Naive thymus-derived CD4-positive, alpha-beta T cell (primary cell): ENCODE data around the gene SLC43A3. TPM values are rescaled to one million over a fixed set of nuclear protein-coding genes. Genes with fewer than 3 reads are reported as not detected.

Source experiments
- ATAC-seq: fragments of 150-1000 bp; cut with Tn5 transposase; 2 replicates; pipeline ENCODE4 v1.10.0; 2021; ENCODE audit warnings: mild to moderate bottlenecking, moderate library complexity
- CTCF ChIA-PET: fragments of 350-600 bp; sonication (Branson Sonifier 250); formaldehyde crosslinking; loops from one replicate; lab custom pipeline; 2021; ENCODE audit warnings: antibody characterized with exemption; lab: Charles Lee
- POLR2A ChIA-PET: fragments of 350-600 bp; sonication (Branson Sonifier 250); formaldehyde crosslinking; loops from one replicate; lab custom pipeline; 2021; ENCODE audit warnings: antibody characterized with exemption, inconsistent platforms; lab: Charles Lee
- DNase-seq, 9 donors: peaks; one replicate each; pipeline versions ENCODE4 v3.0.0 to v3.0.0-alpha.2; 2020 to 2022; ENCODE audit warnings: mixed read lengths in 1 of 9
- H3K27ac ChIP-seq: one replicate; pipeline ENCODE4 v1.7.0; 2013; ENCODE audit warnings: mild to moderate bottlenecking, low read depth, low read length, moderate library complexity
- H3K27me3 ChIP-seq, 2 donors: one replicate each; pipeline ENCODE4 v1.7.0; 2013; ENCODE audit warnings: low read length in 2 of 2, mild to moderate bottlenecking in 2 of 2, moderate library complexity in 2 of 2; ENCODE audit not compliant: control insufficient read depth in 2 of 2, insufficient read depth in 2 of 2
- H3K36me3 ChIP-seq, 3 experiments: 1 replicate in 2 of 3; 2 replicates in 1 of 3; pipeline ENCODE4 v1.7.0; 2013; ENCODE audit warnings: low read length in 3 of 3, mild to moderate bottlenecking in 3 of 3, moderate library complexity in 1 of 3; ENCODE audit not compliant: insufficient read depth in 3 of 3, control insufficient read depth in 2 of 3
- H3K4me1 ChIP-seq, 2 donors: one replicate each; pipeline ENCODE4 v1.7.0; 2013; ENCODE audit warnings: low read length in 2 of 2, mild to moderate bottlenecking in 2 of 2, moderate library complexity in 1 of 2; ENCODE audit not compliant: control insufficient read depth in 2 of 2, insufficient read depth in 2 of 2
- H3K4me3 ChIP-seq: 2 replicates; pipeline ENCODE4 v1.7.0; 2013; ENCODE audit warnings: mild to moderate bottlenecking, low read length
- H3K9me3 ChIP-seq, 3 experiments: 1 replicate in 2 of 3; 2 replicates in 1 of 3; pipeline ENCODE4 v1.7.0; 2013; ENCODE audit warnings: low read length in 3 of 3; ENCODE audit not compliant: control insufficient read depth in 2 of 3
- H3K27ac Mint-ChIP-seq, 9 donors: one replicate each; pipeline ENCODE4 v1.8.0; 2020 to 2022; ENCODE audit warnings: mixed read lengths in 9 of 9, mild to moderate bottlenecking in 8 of 9, moderate library complexity in 5 of 9, inconsistent platforms in 2 of 9
- H3K27me3 Mint-ChIP-seq, 5 donors: one replicate each; pipeline ENCODE4 v1.8.0; 2021 to 2022; ENCODE audit warnings: mixed read lengths in 5 of 5, mild to moderate bottlenecking in 1 of 5
- H3K36me3 Mint-ChIP-seq, 5 donors: one replicate each; pipeline ENCODE4 v1.8.0; 2020 to 2022; ENCODE audit warnings: mixed read lengths in 5 of 5, mild to moderate bottlenecking in 3 of 5, inconsistent platforms in 1 of 5
- H3K4me1 Mint-ChIP-seq, 7 donors: one replicate each; pipeline ENCODE4 v1.8.0; 2020 to 2022; ENCODE audit warnings: mixed read lengths in 7 of 7, mild to moderate bottlenecking in 3 of 7, inconsistent platforms in 1 of 7
- H3K4me3 Mint-ChIP-seq, 10 donors: one replicate each; pipeline ENCODE4 v1.8.0; 2020 to 2022; ENCODE audit warnings: mild to moderate bottlenecking in 10 of 10, mixed read lengths in 10 of 10, moderate library complexity in 6 of 10, inconsistent platforms in 2 of 10
- H3K9me3 Mint-ChIP-seq, 11 donors: one replicate each; pipeline ENCODE4 v1.8.0; 2020 to 2022; ENCODE audit warnings: mixed read lengths in 11 of 11, mild to moderate bottlenecking in 4 of 11, inconsistent platforms in 1 of 11, moderate library complexity in 1 of 11
- intact Hi-C, 2 donors: fragments of 100-400 bp; cut with micrococcal nuclease; formaldehyde crosslinking; loops; one replicate each; pipeline ENCODE4 v1.15.1; 2023
- polyA plus RNA-seq, 2 donors: library from polyadenylated mRNA; unstranded; fragments of 300-500 nt; fragmentation: Illumina TruSeq; gene quantifications; one replicate each; pipeline ENCODE4 v1.2.3, GENCODE V29; 2021
- total RNA-seq, 6 experiments: library from RNA in 5 of 6; stranded (reverse) in 5 of 6; gene quantifications; 1 replicate in 5 of 6; 2 replicates in 1 of 6; pipeline ENCODE4 v1.2.3 and lab custom pipeline; 2021 to 2026

Gene SLC43A3
- total RNA-seq, result 10 to 100 TPM; 10.5 to 67.9 (median 12.2) TPM
- polyA plus RNA-seq, result 10 to 100 TPM; 10.0 to 16.7 TPM
- total RNA-seq (lab: John Stamatoyannopoulos, UW), result 5.8 reads per million, percentile 26 among the genes with 10 or more reads in this experiment

DNA sequence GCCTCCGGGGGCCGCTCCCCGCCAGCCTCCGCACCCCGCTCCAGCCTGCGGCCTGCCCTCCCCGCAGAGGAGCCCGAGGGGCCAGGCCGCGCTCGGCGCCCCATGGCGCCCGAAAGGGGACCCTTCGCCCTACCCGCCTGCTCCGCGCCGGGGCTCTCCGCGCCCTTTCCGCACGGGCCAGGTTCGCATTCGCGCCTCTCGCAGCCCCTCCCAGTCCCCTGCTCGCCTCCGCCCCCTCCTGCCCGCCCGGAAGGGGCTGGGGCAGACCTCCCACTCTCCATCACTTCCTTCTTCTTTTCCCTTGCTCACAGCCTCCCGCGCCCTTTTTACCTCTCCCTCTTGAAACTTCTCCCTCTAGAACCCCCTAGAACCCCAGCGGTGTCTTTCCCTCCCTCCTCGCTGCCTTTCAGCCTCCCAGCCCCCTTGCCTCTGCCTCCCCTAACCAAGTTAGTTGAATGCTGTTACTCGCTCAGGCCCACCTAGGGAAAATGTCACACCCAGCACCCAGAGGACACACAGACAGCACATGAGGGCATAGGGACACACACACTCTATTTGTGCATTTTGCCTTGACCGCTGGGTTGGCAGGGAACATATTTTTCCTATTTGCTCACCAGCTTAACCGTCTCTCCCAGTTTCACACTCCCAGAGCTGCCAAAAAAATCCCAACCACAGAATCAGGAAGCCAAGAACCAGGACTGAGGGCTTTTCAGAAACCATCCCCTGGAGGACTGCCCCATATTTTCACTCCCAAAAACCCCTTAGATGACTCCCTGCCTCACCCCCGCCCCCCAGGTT is at the start of gene SLC43A3:
Gene SLC43A3, minus strand, starts transcription at position 193 of the 798 bp plus-strand sequence. CDS start 949 bp downstream, outside the sequence.
- H3K4me3 Mint-ChIP-seq, result peak within 1 kb of the TSS; percentile 83 to 92 (median 89)
- Histone ChIP-seq H3K9me3 (no peaks in the 10 kb centered on the region), H3K4me3 (peak within 1 kb of the TSS; percentile 56), H3K4me1 (peaks cover 24 to 36% of the 10 kb centered on the region in 2 donors), H3K27ac (peak within 1 kb of the TSS; percentile 62), H3K36me3 (peaks cover 0 to 5% (median 0%) of the 10 kb centered on the region in 3 experiments), H3K27me3 (no peaks in the 10 kb centered on the region)
- ChIA-PET POLR2A (interaction anchor here (0.6 kb wide), 1 partner anchor 31 kb away, joined by 3 read pairs; no protein-coding TSS in a partner anchor), CTCF (interaction anchor here (0.8 to 4.0 kb wide), 3 partner anchors 30 to 100 kb away, joined by 3 to 17 read pairs (median 3); no protein-coding TSS in a partner anchor)
- H3K4me1 Mint-ChIP-seq, result peaks cover 40 to 55% (median 50%) of the 10 kb centered on the region in 7 donors
- H3K27me3 Mint-ChIP-seq, result peaks cover 0 to 24% (median 0%) of the 10 kb centered on the region in 5 donors
- H3K36me3 Mint-ChIP-seq, result peaks cover 0 to 18% (median 7%) of the 10 kb centered on the region in 5 donors
- intact Hi-C loops, result loop anchor here (1.0 to 10.0 kb wide), 8 partner anchors 32 to 1148 kb away; partner anchors contain the start of genes CLP1 (in 1 of the 2), LPXN (in 1 of the 2), MED19 (in 1 of the 2) and P2RX3 (in 1 of the 2)
- H3K9me3 Mint-ChIP-seq, result no peaks in the 10 kb centered on the region
- ATAC-seq (peak; percentile 63), DNase-seq (peak; percentile 18 to 79 (median 38))
- peak within 1 kb of the TSS; percentile 52 to 93 (median 82) for H3K27ac Mint-ChIP-seq

DNA sequence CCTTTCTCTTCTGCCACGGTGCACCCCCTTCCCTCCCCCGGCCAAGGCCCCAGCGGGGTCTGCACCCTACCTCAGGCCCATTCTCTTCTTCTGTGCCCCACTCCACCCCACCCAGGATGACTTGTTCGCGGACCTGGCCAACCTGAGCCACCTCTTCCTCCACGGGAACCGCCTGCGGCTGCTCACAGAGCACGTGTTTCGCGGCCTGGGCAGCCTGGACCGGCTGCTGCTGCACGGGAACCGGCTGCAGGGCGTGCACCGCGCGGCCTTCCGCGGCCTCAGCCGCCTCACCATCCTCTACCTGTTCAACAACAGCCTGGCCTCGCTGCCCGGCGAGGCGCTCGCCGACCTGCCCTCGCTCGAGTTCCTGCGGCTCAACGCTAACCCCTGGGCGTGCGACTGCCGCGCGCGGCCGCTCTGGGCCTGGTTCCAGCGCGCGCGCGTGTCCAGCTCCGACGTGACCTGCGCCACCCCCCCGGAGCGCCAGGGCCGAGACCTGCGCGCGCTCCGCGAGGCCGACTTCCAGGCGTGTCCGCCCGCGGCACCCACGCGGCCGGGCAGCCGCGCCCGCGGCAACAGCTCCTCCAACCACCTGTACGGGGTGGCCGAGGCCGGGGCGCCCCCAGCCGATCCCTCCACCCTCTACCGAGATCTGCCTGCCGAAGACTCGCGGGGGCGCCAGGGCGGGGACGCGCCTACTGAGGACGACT is 49.3 kb upstream of the SLC43A3 start:
- peak overlapping the region in 2 of 9 donors; percentile 21 to 31 for H3K27ac Mint-ChIP-seq
- H3K9me3 ChIP-seq, result no peaks in the 10 kb centered on the region
- intact Hi-C loops, result no loop called here
- peak overlapping the region; percentile 51 for H3K4me3 ChIP-seq
- H3K27ac ChIP-seq, result peak overlapping the region; percentile 30
- H3K4me1 ChIP-seq, result peaks cover 10 to 27% of the 10 kb centered on the region in 2 donors
- DNase-seq (peak in 4 of 9 donors; percentile 19 to 34 (median 31)), ATAC-seq (peak; percentile 39)
- ChIA-PET CTCF (interaction anchor here (9.3 kb wide), 1 partner anchor 20 kb away, joined by 104 read pairs; no protein-coding TSS in a partner anchor), POLR2A (interaction anchor here (1.1 kb wide), 1 partner anchor 18 kb away, joined by 4 read pairs; no protein-coding TSS in a partner anchor)
- H3K36me3 Mint-ChIP-seq, result peaks cover 0 to under 1% (median 0%) of the 10 kb centered on the region in 5 donors
- H3K9me3 Mint-ChIP-seq, result no peaks in the 10 kb centered on the region
- peaks cover 12 to 42% (median 34%) of the 10 kb centered on the region in 7 donors for H3K4me1 Mint-ChIP-seq
- peak overlapping the region; percentile 62 to 84 (median 77) for H3K4me3 Mint-ChIP-seq
- H3K27me3 Mint-ChIP-seq, result peaks cover 0 to 62% (median 5%) of the 10 kb centered on the region in 5 donors
- H3K36me3 ChIP-seq, result no peaks in the 10 kb centered on the region
- H3K27me3 ChIP-seq, result no peaks in the 10 kb centered on the region

DNA sequence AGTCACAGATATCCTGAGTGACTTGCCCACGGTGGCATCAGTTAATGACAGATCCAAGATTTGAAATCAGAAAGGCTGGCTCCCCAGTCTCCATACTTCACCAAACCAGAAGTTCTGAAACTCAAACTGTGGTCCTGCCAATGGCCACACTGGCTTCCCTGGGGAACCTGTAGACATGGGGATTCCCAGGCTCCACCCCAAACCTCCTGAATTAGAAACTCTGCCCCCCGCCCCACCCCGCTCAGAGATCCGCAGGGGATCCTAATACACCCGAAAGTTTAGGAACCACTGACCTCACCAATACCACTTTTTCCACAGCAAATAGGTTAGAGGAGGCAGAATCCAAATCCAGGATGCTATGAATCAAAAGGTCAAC is 48.7 kb upstream of the SLC43A3 start:
- CTCF ChIA-PET, result interaction anchor here (3.9 kb wide), 1 partner anchor 18 kb away, joined by 34 read pairs; no protein-coding TSS in a partner anchor
- Mint-ChIP-seq H3K9me3 (no peaks in the 10 kb centered on the region), H3K4me1 (peaks cover 12 to 42% (median 34%) of the 10 kb centered on the region in 7 donors), H3K36me3 (no peaks in the 10 kb centered on the region), H3K4me3 (peak overlapping the region; percentile 62 to 84 (median 77)), H3K27ac (peak overlapping the region in 2 of 9 donors; percentile 21 to 31), H3K27me3 (peaks cover 0 to 56% (median 5%) of the 10 kb centered on the region in 5 donors)
- intact Hi-C loops, result loop anchor here in 1 of 2 donors (2.0 kb wide), 1 partner anchor 73 kb away; no protein-coding TSS in a partner anchor
- H3K9me3 ChIP-seq, result no peaks in the 10 kb centered on the region
- H3K27me3 ChIP-seq, result no peaks in the 10 kb centered on the region
- peaks cover 10 to 27% of the 10 kb centered on the region in 2 donors for H3K4me1 ChIP-seq
- DNase-seq (no peak), ATAC-seq (no peak)
- no peaks in the 10 kb centered on the region for H3K36me3 ChIP-seq
- no peak overlapping the region for H3K27ac ChIP-seq
- peak overlapping the region; percentile 51 for H3K4me3 ChIP-seq
- POLR2A ChIA-PET, result interaction anchor here (1.1 kb wide), 1 partner anchor 17 kb away, joined by 4 read pairs; no protein-coding TSS in a partner anchor

DNA sequence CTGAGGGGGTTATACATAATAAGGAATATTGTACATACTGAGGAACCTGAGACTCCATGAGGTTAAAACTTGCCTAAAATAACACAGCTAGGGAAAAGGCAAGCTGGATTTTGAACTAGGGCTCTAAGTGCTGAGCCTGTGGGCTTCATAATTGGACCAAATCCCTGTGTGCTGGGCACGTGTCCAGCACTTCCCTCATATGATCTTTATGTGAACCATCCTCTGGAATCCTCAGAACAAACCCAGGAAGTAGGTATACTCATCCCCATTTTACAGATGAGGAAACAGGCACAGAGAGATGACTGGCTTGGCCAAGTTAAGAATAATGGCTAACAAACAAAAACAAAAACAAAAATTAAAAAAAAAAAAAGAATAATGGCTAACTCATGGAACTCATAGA is 48.3 kb upstream of the SLC43A3 start:
- Histone ChIP-seq H3K4me1 (peaks cover 10 to 27% of the 10 kb centered on the region in 2 donors), H3K36me3 (no peaks in the 10 kb centered on the region), H3K27me3 (no peaks in the 10 kb centered on the region), H3K4me3 (no peak overlapping the region), H3K27ac (no peak overlapping the region), H3K9me3 (no peaks in the 10 kb centered on the region)
- intact Hi-C loops, result loop anchor here in 1 of 2 donors (2.0 kb wide), 1 partner anchor 72 kb away; no protein-coding TSS in a partner anchor
- Mint-ChIP-seq H3K4me1 (peaks cover 12 to 42% (median 31%) of the 10 kb centered on the region in 7 donors), H3K9me3 (no peaks in the 10 kb centered on the region), H3K36me3 (no peaks in the 10 kb centered on the region), H3K27me3 (peaks cover 0 to 52% (median 5%) of the 10 kb centered on the region in 5 donors), H3K27ac (no peak overlapping the region), H3K4me3 (peak overlapping the region in 9 of 10 donors; percentile 26 to 84 (median 66))
- DNase-seq, result no peak
- no peak for ATAC-seq
- POLR2A ChIA-PET, result no interaction called here
- CTCF ChIA-PET, result interaction anchor here (0.6 to 3.9 kb wide), 4 partner anchors 9 to 19 kb away, joined by 3 to 34 read pairs (median 7); no protein-coding TSS in a partner anchor

DNA sequence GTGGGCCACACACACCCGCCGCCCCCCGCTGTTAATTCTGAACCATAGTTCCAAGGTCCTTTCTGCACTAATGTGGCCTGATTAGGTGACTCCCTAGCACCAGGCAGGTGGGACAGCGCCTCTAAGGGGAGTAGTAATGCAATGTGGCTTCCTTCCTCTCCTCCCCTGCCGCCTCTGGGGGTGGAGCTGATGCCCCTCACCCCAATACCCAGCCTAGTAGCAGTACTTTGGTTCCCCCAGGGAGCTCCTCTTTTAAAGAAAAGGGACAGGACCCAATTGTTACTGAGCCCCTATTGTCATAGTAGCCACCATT is 47.8 kb upstream of the SLC43A3 start:
- CTCF ChIA-PET, result interaction anchor here (0.6 to 3.9 kb wide), 6 partner anchors 9 to 47 kb away, joined by 3 to 34 read pairs (median 4); no protein-coding TSS in a partner anchor
- H3K4me3 ChIP-seq, result peak overlapping the region; percentile 40
- POLR2A ChIA-PET, result interaction anchor here (0.6 kb wide), 1 partner anchor 180 kb away, joined by 4 read pairs; no protein-coding TSS in a partner anchor
- intact Hi-C loops, result loop anchor here in 1 of 2 donors (2.0 kb wide), 1 partner anchor 72 kb away; no protein-coding TSS in a partner anchor
- peak overlapping the region in 9 of 10 donors; percentile 26 to 84 (median 62) for H3K4me3 Mint-ChIP-seq
- peak overlapping the region in 1 of 9 donors; percentile 41 for H3K27ac Mint-ChIP-seq
- H3K4me1 ChIP-seq, result peaks cover 10 to 27% of the 10 kb centered on the region in 2 donors
- ATAC-seq, result no peak
- H3K4me1 Mint-ChIP-seq, result peaks cover 12 to 42% (median 30%) of the 10 kb centered on the region in 7 donors
- H3K27me3 ChIP-seq, result no peaks in the 10 kb centered on the region
- no peak overlapping the region for H3K27ac ChIP-seq
- no peaks in the 10 kb centered on the region for H3K9me3 Mint-ChIP-seq
- H3K27me3 Mint-ChIP-seq, result peaks cover 0 to 51% (median 5%) of the 10 kb centered on the region in 5 donors
- DNase-seq, result no peak
- no peaks in the 10 kb centered on the region for H3K36me3 Mint-ChIP-seq
- H3K36me3 ChIP-seq, result no peaks in the 10 kb centered on the region
- H3K9me3 ChIP-seq, result no peaks in the 10 kb centered on the region
